HepG2 (cell line): ENCODE results near the gene ZNF217. TPM values are rescaled to one million over a fixed set of nuclear protein-coding genes. Genes with fewer than 3 reads are reported as not detected.

Source experiments
- CBX1 ChIP-seq: IDR thresholded peaks from one replicate; pipeline ENCODE4 v1.6.1; 2016; ENCODE audit warnings: antibody characterized with exemption, low read depth
- FIP1L1 ChIP-seq: fragments of 200-400 bp; formaldehyde crosslinking; IDR thresholded peaks from 2 replicates; pipeline ENCODE4 v1.6.1; 2018; ENCODE audit warnings: low read depth, mild to moderate bottlenecking, low read length, moderate library complexity, borderline replicate concordance; ENCODE audit not compliant: insufficient read depth
- FOXC1 ChIP-seq: sonication (generic); formaldehyde crosslinking; IDR thresholded peaks from 2 replicates; pipeline ENCODE4 v1.8.0; 2022; ENCODE audit warnings: mild to moderate bottlenecking, missing genetic modification reagents, borderline replicate concordance
- HCFC1 ChIP-seq: fragments of 150-350 bp; IDR thresholded peaks from 2 replicates; pipeline ENCODE4 v1.6.1; 2014; ENCODE audit warnings: low read depth, low read length
- KDM6A ChIP-seq: IDR thresholded peaks from 2 replicates; pipeline ENCODE4 v1.6.1; 2016; ENCODE audit warnings: low read depth
- MAFG ChIP-seq: sonication (generic); formaldehyde crosslinking; IDR thresholded peaks from 2 replicates; pipeline ENCODE4 v1.5.1; 2020; ENCODE audit warnings: mild to moderate bottlenecking, missing genetic modification reagents
- MATR3 ChIP-seq: sonication (generic); formaldehyde crosslinking; IDR thresholded peaks from 2 replicates; pipeline ENCODE4 v1.4.0; 2020; ENCODE audit warnings: missing genetic modification reagents
- NR2F6 ChIP-seq, 2 experiments: IDR thresholded peaks; 2 replicates each; pipeline ENCODE4 v1.6.1; 2016; ENCODE audit warnings: antibody characterized with exemption in 1 of 2, mild to moderate bottlenecking in 1 of 2
- ONECUT2 ChIP-seq: sonication (generic); formaldehyde crosslinking; IDR thresholded peaks from 2 replicates; pipeline ENCODE4 v1.4.0; 2020; ENCODE audit warnings: missing genetic modification reagents
- PLRG1 ChIP-seq: fragments of 450-650 bp; conservative IDR thresholded peaks from 2 replicates; pipeline ENCODE4 v1.6.1; 2016
- POLR2A ChIP-seq, 2 experiments: IDR thresholded peaks; 2 replicates each; pipeline ENCODE4 v1.6.1; 2011; ENCODE audit warnings: low read depth in 2 of 2, low read length in 2 of 2, mild to moderate bottlenecking in 1 of 2, moderate library complexity in 1 of 2; ENCODE audit not compliant: insufficient read depth in 1 of 2
- RORA ChIP-seq: sonication (generic); formaldehyde crosslinking; IDR thresholded peaks from 2 replicates; pipeline ENCODE4 v1.5.0; 2020; ENCODE audit warnings: mild to moderate bottlenecking, missing genetic modification reagents, moderate library complexity
- SKI ChIP-seq: fragments of 450-650 bp; IDR thresholded peaks from one replicate; pipeline ENCODE4 v1.6.1; 2018; ENCODE audit warnings: mild to moderate bottlenecking; ENCODE audit not compliant: partially characterized antibody
- SNAI1 ChIP-seq: sonication (generic); formaldehyde crosslinking; IDR thresholded peaks from 2 replicates; pipeline ENCODE4 v1.5.0; 2020; ENCODE audit warnings: mild to moderate bottlenecking, missing genetic modification reagents, borderline replicate concordance
- SNAPC2 ChIP-seq: sonication (generic); formaldehyde crosslinking; IDR thresholded peaks from 2 replicates; pipeline ENCODE4 v1.8.1; 2022; ENCODE audit warnings: mild to moderate bottlenecking, missing genetic modification reagents
- TCF7 ChIP-seq: sonication (generic); IDR thresholded peaks from 2 replicates; pipeline ENCODE4 v1.6.1; 2016; ENCODE audit warnings: antibody characterized with exemption, low read depth
- ZNF235 ChIP-seq: sonication (generic); formaldehyde crosslinking; IDR thresholded peaks from 2 replicates; pipeline ENCODE4 v1.8.1; 2023; ENCODE audit warnings: mild to moderate bottlenecking, missing genetic modification reagents, borderline replicate concordance
- ZNF660 ChIP-seq: sonication (generic); formaldehyde crosslinking; IDR thresholded peaks from 2 replicates; pipeline ENCODE4 v1.5.1; 2020; ENCODE audit warnings: mild to moderate bottlenecking, low read depth, missing genetic modification reagents, borderline replicate concordance
- ZNF879 ChIP-seq: sonication (generic); formaldehyde crosslinking; IDR thresholded peaks from 2 replicates; pipeline ENCODE4 v1.8.1; 2023; ENCODE audit warnings: missing genetic modification reagents
- polyA plus RNA-seq, 8 experiments: library from polyadenylated mRNA; depleted of rRNA in 3 of 8; stranded (reverse) in 7 of 8; unstranded in 1 of 8; fragments of >200 nt; fragmentation: Illumina TruSeq in 4 of 8; extraction: Trizol in 4 of 8; gene quantifications; 2 replicates each; pipeline versions ENCODE4 v1.2.1 to v1.2.3, GENCODE V29; 2011 to 2016; ENCODE audit warnings: low read depth in 4 of 8, missing spikeins in 1 of 8, mixed read lengths in 1 of 8; ENCODE audit not compliant: insufficient read depth in 1 of 8
- total RNA-seq, 5 experiments: library from RNA; depleted of rRNA; stranded (reverse); fragments of >200 nt; fragmentation: Illumina TruSeq; extraction: Trizol; gene quantifications; 2 replicates each; pipeline ENCODE4 v1.2.3, GENCODE V29; 2016; ENCODE audit warnings: low read depth in 1 of 5
- TF ChIP-seq, protein P1 (sequence below): sonication (generic); formaldehyde crosslinking; IDR thresholded peaks from 2 replicates; pipeline ENCODE4 v1.5.1; 2020; ENCODE audit warnings: missing genetic modification reagents, mild to moderate bottlenecking, borderline replicate concordance
- TF ChIP-seq, protein P2 (sequence below): sonication (generic); formaldehyde crosslinking; IDR thresholded peaks from 2 replicates; pipeline ENCODE4 v1.8.0; 2022; ENCODE audit warnings: mild to moderate bottlenecking, missing genetic modification reagents; ENCODE audit not compliant: insufficient replicate concordance
- TF ChIP-seq, protein P3 (sequence below): IDR thresholded peaks from 2 replicates; pipeline ENCODE4 v1.6.1; 2018; ENCODE audit warnings: missing genetic modification reagents, mild to moderate bottlenecking, missing compliant biosample characterization
- TF ChIP-seq, protein P4 (sequence below): sonication (generic); formaldehyde crosslinking; IDR thresholded peaks from 2 replicates; pipeline ENCODE4 v1.4.0; 2020; ENCODE audit warnings: missing genetic modification reagents

The ZNF217 gene
- total and polyA plus RNA-seq, 2 of the 13 experiments (the other 11 are each of a cell fraction or from before 2014, with no cell fraction given): 22.3 to 29.8 TPM

DNA sequence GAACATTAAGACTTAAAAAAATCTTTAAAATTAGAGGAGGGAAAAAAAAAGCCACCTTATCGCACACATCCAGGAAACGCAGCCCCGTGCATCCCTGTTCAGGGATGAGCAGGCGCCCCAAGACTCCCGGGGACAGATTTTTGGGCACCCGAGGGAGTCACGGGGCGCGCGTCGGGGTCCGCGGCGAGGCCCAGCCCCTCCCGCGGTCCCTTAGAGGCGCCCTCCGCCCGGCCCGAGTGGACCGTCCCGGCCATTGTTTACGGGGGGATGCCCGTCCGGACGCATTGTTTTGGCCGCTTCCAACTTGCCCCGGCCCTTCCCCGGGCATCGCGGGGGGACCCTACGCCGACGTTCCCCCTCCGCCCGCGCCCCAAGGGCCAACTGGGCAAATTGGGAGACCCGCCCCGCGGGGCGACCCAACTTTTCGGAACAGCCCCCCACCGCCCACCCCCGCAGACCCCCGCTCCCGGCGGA is 610 bp downstream of the ZNF217 start (continued):
- TF ChIP-seq, protein P1, sequence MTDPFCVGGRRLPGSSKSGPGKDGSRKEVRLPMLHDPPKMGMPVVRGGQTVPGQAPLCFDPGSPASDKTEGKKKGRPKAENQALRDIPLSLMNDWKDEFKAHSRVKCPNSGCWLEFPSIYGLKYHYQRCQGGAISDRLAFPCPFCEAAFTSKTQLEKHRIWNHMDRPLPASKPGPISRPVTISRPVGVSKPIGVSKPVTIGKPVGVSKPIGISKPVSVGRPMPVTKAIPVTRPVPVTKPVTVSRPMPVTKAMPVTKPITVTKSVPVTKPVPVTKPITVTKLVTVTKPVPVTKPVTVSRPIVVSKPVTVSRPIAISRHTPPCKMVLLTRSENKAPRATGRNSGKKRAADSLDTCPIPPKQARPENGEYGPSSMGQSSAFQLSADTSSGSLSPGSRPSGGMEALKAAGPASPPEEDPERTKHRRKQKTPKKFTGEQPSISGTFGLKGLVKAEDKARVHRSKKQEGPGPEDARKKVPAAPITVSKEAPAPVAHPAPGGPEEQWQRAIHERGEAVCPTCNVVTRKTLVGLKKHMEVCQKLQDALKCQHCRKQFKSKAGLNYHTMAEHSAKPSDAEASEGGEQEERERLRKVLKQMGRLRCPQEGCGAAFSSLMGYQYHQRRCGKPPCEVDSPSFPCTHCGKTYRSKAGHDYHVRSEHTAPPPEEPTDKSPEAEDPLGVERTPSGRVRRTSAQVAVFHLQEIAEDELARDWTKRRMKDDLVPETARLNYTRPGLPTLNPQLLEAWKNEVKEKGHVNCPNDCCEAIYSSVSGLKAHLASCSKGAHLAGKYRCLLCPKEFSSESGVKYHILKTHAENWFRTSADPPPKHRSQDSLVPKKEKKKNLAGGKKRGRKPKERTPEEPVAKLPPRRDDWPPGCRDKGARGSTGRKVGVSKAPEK (CRISPR knock-in tag): no peak
- no peak for TF ChIP-seq PLRG1
- TF ChIP-seq FOXC1: peak; percentile 63; the same call in 1 of the 2 replicates
- no peak for TF ChIP-seq NR2F6 (IDR thresholded peaks at IDR 0.05)
- TF ChIP-seq NR2F6 (CRISPR knock-in tag; IDR thresholded peaks at IDR 0.05): no peak
- TF ChIP-seq MAFG (CRISPR knock-in tag): no peak
- no peak for TF ChIP-seq ZNF660
- TF ChIP-seq ZNF235: peak; percentile 40; the same call in 1 of the 2 replicates
- no peak for TF ChIP-seq RORA (CRISPR knock-in tag)
- no peak for TF ChIP-seq CBX1
- 0 out of 2 replicates have a peak, but pooled peaks have one; percentile 67 for TF ChIP-seq SNAI1 (CRISPR knock-in tag)
- no peak for TF ChIP-seq MATR3 (CRISPR knock-in tag)
- TF ChIP-seq, protein P2, sequence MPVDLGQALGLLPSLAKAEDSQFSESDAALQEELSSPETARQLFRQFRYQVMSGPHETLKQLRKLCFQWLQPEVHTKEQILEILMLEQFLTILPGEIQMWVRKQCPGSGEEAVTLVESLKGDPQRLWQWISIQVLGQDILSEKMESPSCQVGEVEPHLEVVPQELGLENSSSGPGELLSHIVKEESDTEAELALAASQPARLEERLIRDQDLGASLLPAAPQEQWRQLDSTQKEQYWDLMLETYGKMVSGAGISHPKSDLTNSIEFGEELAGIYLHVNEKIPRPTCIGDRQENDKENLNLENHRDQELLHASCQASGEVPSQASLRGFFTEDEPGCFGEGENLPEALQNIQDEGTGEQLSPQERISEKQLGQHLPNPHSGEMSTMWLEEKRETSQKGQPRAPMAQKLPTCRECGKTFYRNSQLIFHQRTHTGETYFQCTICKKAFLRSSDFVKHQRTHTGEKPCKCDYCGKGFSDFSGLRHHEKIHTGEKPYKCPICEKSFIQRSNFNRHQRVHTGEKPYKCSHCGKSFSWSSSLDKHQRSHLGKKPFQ (CRISPR knock-in tag): no peak
- TF ChIP-seq ONECUT2 (CRISPR knock-in tag): no peak
- TF ChIP-seq, protein P3, sequence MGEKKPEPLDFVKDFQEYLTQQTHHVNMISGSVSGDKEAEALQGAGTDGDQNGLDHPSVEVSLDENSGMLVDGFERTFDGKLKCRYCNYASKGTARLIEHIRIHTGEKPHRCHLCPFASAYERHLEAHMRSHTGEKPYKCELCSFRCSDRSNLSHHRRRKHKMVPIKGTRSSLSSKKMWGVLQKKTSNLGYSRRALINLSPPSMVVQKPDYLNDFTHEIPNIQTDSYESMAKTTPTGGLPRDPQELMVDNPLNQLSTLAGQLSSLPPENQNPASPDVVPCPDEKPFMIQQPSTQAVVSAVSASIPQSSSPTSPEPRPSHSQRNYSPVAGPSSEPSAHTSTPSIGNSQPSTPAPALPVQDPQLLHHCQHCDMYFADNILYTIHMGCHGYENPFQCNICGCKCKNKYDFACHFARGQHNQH: no peak
- 0 out of 2 replicates have a peak, but pooled peaks have one; percentile 41 for TF ChIP-seq ZNF879 (CRISPR knock-in tag)
- TF ChIP-seq SKI: no peak
- no peak for TF ChIP-seq FIP1L1
- no peak for TF ChIP-seq KDM6A
- TF ChIP-seq HCFC1: no peak
- TF ChIP-seq TCF7: no peak
- TF ChIP-seq, protein P4, sequence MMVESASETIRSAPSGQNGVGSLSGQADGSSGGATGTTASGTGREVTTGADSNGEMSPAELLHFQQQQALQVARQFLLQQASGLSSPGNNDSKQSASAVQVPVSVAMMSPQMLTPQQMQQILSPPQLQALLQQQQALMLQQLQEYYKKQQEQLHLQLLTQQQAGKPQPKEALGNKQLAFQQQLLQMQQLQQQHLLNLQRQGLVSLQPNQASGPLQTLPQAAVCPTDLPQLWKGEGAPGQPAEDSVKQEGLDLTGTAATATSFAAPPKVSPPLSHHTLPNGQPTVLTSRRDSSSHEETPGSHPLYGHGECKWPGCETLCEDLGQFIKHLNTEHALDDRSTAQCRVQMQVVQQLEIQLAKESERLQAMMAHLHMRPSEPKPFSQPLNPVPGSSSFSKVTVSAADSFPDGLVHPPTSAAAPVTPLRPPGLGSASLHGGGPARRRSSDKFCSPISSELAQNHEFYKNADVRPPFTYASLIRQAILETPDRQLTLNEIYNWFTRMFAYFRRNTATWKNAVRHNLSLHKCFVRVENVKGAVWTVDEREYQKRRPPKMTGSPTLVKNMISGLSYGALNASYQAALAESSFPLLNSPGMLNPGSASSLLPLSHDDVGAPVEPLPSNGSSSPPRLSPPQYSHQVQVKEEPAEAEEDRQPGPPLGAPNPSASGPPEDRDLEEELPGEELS: no peak
- no peak for TF ChIP-seq SNAPC2
- TF ChIP-seq POLR2A (IDR thresholded peaks at IDR 0.05; ENCODE audit: insufficient read depth in 1 of 2, low read depth in 2 of 2, low read length in 2 of 2): peak in 1 of 2 experiments; percentile 36; a peak in 1 of 4 replicates
